HEK293 (cell line): ENCODE data around the gene ADAMTS2.

Experiments
- CTCF ChIA-PET: fragments of 350-600 bp; formaldehyde crosslinking; extraction: SDS; loops from one replicate; lab custom pipeline; 2021; ENCODE audit warnings: antibody characterized with exemption; lab: Yijun Ruan, JAX
- POLR2A ChIA-PET: fragments of 300-600 bp; formaldehyde crosslinking; extraction: SDS; loops from one replicate; lab custom pipeline; 2020; ENCODE audit warnings: antibody characterized with exemption, inconsistent platforms; lab: Yijun Ruan, JAX
- H3K27ac ChIP-seq: fragments of 200-500 bp; sonication (Bioruptor generic); 2 replicates; pipeline ENCODE4 v1.5.1; 2014; ENCODE audit warnings: low read depth, low read length, control low read depth, inconsistent platforms; ENCODE audit errors: extremely low read depth
- H3K36me3 ChIP-seq, 2 experiments: fragments of 200-500 bp in 1 of 2; sonication (Bioruptor generic) in 1 of 2; 1 replicate in 1 of 2; 2 replicates in 1 of 2; pipeline ENCODE4 v1.5.1; 2014 to 2017; ENCODE audit warnings: inconsistent platforms in 2 of 2, low read length in 2 of 2; ENCODE audit not compliant: control insufficient read depth in 2 of 2, insufficient read depth in 1 of 2
- H3K4me1 ChIP-seq: fragments of 200-500 bp; sonication (Bioruptor generic); 2 replicates; pipeline ENCODE4 v1.5.1; 2014; ENCODE audit warnings: mild to moderate bottlenecking, low read length, inconsistent platforms; ENCODE audit not compliant: control insufficient read depth, insufficient read depth
- H3K4me3 ChIP-seq: 2 replicates; pipeline ENCODE4 v1.5.1; 2011; ENCODE audit warnings: low read depth, mild to moderate bottlenecking, control low read depth, low read length, moderate library complexity
- H3K9me3 ChIP-seq: fragments of 200-500 bp; sonication (Bioruptor generic); 2 replicates; pipeline ENCODE4 v1.5.1; 2014; ENCODE audit warnings: low read depth, low read length, inconsistent platforms; ENCODE audit not compliant: control insufficient read depth, insufficient read depth
- FEZF1 ChIP-seq: fragments of 450-650 bp; formaldehyde crosslinking; IDR thresholded peaks from 2 replicates; pipeline ENCODE4 v1.5.1; 2016; ENCODE audit warnings: missing biosample characterization, missing genetic modification characterization
- GLIS1 ChIP-seq: fragments of 450-650 bp; formaldehyde crosslinking; IDR thresholded peaks from 2 replicates; pipeline ENCODE4 v1.5.1; 2016; ENCODE audit warnings: missing biosample characterization, missing genetic modification characterization
- GLIS2 ChIP-seq: fragments of 450-650 bp; formaldehyde crosslinking; IDR thresholded peaks from 2 replicates; pipeline ENCODE4 v1.5.1; 2016; ENCODE audit warnings: missing biosample characterization, missing genetic modification characterization
- KLF8 ChIP-seq: fragments of 450-650 bp; formaldehyde crosslinking; IDR thresholded peaks from 2 replicates; pipeline ENCODE4 v1.5.1; 2016; ENCODE audit warnings: missing biosample characterization, missing genetic modification characterization
- ZBTB17 ChIP-seq: fragments of 450-650 bp; formaldehyde crosslinking; IDR thresholded peaks from 2 replicates; pipeline ENCODE4 v1.5.1; 2016; ENCODE audit warnings: missing biosample characterization, missing genetic modification characterization
- ZBTB48 ChIP-seq: fragments of 450-650 bp; formaldehyde crosslinking; IDR thresholded peaks from 2 replicates; pipeline ENCODE4 v1.5.1; 2016; ENCODE audit warnings: missing biosample characterization, missing genetic modification characterization
- ZBTB49 ChIP-seq: fragments of 450-650 bp; formaldehyde crosslinking; IDR thresholded peaks from 2 replicates; pipeline ENCODE4 v1.5.1; 2016; ENCODE audit warnings: missing biosample characterization, missing genetic modification characterization, low read depth
- ZFHX2 ChIP-seq: fragments of 450-650 bp; formaldehyde crosslinking; conservative IDR thresholded peaks from 2 replicates; pipeline ENCODE4 v1.5.1; 2016; ENCODE audit warnings: missing biosample characterization, missing genetic modification characterization
- ZIC2 ChIP-seq: fragments of 450-650 bp; formaldehyde crosslinking; IDR thresholded peaks from 2 replicates; pipeline ENCODE4 v1.5.1; 2016; ENCODE audit warnings: missing biosample characterization, missing genetic modification characterization
- ZNF248 ChIP-seq: fragments of 450-650 bp; formaldehyde crosslinking; IDR thresholded peaks from 2 replicates; pipeline ENCODE4 v1.5.1; 2017; ENCODE audit warnings: missing biosample characterization, missing genetic modification characterization
- ZNF391 ChIP-seq: fragments of 450-650 bp; formaldehyde crosslinking; IDR thresholded peaks from 2 replicates; pipeline ENCODE4 v1.5.1; 2016; ENCODE audit warnings: low read depth, missing biosample characterization, missing genetic modification characterization, borderline replicate concordance
- ZNF394 ChIP-seq: fragments of 450-650 bp; formaldehyde crosslinking; IDR thresholded peaks from 2 replicates; pipeline ENCODE4 v1.5.1; 2016; ENCODE audit warnings: missing biosample characterization, missing genetic modification characterization, mild to moderate bottlenecking, moderate library complexity, borderline replicate concordance
- ZNF426 ChIP-seq: fragments of 450-650 bp; formaldehyde crosslinking; IDR thresholded peaks from 2 replicates; pipeline ENCODE4 v1.5.1; 2017; ENCODE audit warnings: missing biosample characterization, missing genetic modification characterization, mild to moderate bottlenecking, inconsistent platforms, moderate library complexity
- ZNF473 ChIP-seq: fragments of 450-650 bp; formaldehyde crosslinking; IDR thresholded peaks from 2 replicates; pipeline ENCODE4 v1.5.1; 2017; ENCODE audit warnings: missing biosample characterization, missing genetic modification characterization
- ZNF514 ChIP-seq: fragments of 450-650 bp; formaldehyde crosslinking; IDR thresholded peaks from 2 replicates; pipeline ENCODE4 v1.5.1; 2016; ENCODE audit warnings: missing biosample characterization, missing genetic modification characterization
- ZNF518A ChIP-seq: fragments of 450-650 bp; formaldehyde crosslinking; conservative IDR thresholded peaks from 2 replicates; pipeline ENCODE4 v1.5.1; 2016; ENCODE audit warnings: low read depth, missing biosample characterization, missing genetic modification characterization
- ZNF791 ChIP-seq: fragments of 450-650 bp; formaldehyde crosslinking; IDR thresholded peaks from 2 replicates; pipeline ENCODE4 v1.5.1; 2016; ENCODE audit warnings: missing biosample characterization, missing genetic modification characterization
- TF ChIP-seq, protein P1 (sequence below): sonication (generic); formaldehyde crosslinking; IDR thresholded peaks from 2 replicates; pipeline ENCODE4 v1.8.1; 2022; ENCODE audit warnings: mild to moderate bottlenecking, moderate library complexity, missing genetic modification reagents

ADAMTS2 gene

DNA sequence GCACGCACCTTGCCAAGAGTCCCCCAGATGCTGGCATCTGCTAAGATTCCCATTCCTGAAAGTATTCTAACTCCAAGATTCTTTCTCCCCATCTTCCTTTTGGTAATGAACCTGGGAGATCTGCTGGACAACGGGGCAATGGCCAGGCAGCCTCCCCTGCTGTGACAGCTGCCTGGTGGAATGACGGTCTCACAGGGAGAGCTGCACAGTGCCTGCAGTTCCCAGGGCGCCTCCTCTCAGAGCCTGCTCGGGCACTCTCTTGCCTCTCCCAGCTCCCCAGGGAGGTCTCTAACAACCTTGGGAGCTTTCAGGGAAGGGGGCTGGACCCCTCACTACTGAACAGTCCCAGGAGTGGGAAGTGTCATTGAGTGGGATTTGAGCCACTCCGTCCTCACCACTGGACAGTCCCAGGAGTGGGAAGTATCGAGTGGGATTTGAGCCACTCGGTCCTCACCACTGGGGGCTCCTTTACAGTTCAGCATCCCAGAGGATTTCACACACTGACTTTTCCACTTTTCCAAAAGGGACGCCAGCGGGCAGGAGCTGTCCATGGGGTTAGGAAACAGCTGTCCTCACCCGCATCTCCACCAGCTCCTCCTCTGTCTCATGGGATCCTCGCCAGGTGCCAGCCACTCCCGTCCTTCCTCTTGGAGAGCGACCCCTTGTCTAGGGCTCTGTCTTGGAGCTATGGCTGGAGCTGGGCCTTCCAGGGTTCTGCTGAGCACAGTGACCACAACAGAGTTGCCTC, 65.7 kb downstream of the ADAMTS2 start:
- no peak overlapping the region for H3K4me3 ChIP-seq
- no peaks in the 10 kb centered on the region for H3K36me3 ChIP-seq
- ChIA-PET POLR2A (no interaction called here), CTCF (no interaction called here)
- no peak overlapping the region for H3K27ac ChIP-seq
- H3K4me1 ChIP-seq = no peaks in the 10 kb centered on the region
- TF ChIP-seq GLIS1 (tag by site-specific recombination) (peak; percentile 76), ZBTB49 (no peak), ZNF391 (tag by site-specific recombination) (no peak), ZNF248 (tag by site-specific recombination) (no peak), ZNF514 (tag by site-specific recombination) (no peak), ZNF473 (no peak), ZNF426 (tag by site-specific recombination) (no peak), ZFHX2 (tag by site-specific recombination) (no peak), GLIS2 (tag by site-specific recombination) (no peak), ZBTB17 (tag by site-specific recombination) (no peak), ZBTB48 (tag by site-specific recombination) (no peak), FEZF1 (no peak), ZIC2 (peak; percentile 60; the same call in 1 of the 2 replicates), ZNF394 (tag by site-specific recombination) (no peak), ZNF518A (tag by site-specific recombination) (no peak), KLF8 (tag by site-specific recombination) (no peak), ZNF791 (tag by site-specific recombination) (no peak)
- TF ChIP-seq, protein P1, sequence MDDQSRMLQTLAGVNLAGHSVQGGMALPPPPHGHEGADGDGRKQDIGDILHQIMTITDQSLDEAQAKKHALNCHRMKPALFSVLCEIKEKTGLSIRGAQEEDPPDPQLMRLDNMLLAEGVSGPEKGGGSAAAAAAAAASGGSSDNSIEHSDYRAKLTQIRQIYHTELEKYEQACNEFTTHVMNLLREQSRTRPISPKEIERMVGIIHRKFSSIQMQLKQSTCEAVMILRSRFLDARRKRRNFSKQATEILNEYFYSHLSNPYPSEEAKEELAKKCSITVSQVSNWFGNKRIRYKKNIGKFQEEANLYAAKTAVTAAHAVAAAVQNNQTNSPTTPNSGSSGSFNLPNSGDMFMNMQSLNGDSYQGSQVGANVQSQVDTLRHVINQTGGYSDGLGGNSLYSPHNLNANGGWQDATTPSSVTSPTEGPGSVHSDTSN (CRISPR knock-in tag) = no peak
- TF ChIP-seq, all 188 proteins: peak for 2
- no peaks in the 10 kb centered on the region for H3K9me3 ChIP-seq
